NCI-H1930 (cell line): ENCODE data around the gene REELD1.
A peak's percentile ranks its signal among the peaks of the same experiment; 100 is the strongest.

Experiments
- DNase-seq, 2 experiments: peaks; one replicate each; lab custom pipeline; 2025; lab: John Stamatoyannopoulos, UW

Gene REELD1

DNA sequence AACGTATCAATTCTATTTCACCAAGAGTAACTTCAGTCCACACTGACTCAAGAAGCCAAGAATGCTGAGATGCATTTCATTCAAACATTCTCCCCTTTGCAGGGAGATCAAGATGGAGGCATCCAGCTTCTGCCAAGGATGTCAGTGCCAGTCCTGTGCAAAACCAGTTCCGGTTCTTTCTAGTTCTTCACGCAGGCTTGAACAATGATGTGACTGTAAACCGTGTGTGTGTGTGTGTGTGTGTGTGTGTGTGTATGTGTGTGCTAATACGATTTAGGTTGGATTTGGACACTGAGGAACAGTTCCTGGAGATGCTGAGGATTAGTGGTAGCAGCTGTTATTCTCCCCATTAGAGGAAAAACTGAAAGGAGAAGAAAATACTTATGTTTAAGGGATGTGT lies at the start of gene REELD1:
TSS of gene REELD1 (plus strand) at position 301 of the 400 bp plus-strand sequence. CDS start 2,415 bp downstream, outside the sequence.
- DNase-seq: no peak

DNA sequence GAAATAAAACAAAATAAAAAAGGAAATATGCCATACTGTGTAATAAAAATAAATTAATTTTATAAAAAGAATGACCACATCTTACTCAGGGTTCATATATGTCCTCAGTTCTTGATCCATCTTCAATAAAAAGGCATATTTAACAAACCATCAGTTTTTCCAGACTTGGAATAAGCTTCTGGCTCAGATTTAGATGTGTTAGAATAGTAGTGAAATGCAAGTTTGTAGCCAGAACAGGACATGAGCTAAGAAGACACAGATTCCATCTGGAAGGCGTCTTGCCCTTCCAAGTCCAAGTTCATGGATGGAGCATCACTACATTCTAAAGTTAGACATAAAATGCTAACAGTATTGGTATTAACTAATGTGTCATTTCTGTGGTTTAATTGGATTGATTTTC lies 49.1 kb upstream of the REELD1 start:
- DNase-seq: no peak

DNA sequence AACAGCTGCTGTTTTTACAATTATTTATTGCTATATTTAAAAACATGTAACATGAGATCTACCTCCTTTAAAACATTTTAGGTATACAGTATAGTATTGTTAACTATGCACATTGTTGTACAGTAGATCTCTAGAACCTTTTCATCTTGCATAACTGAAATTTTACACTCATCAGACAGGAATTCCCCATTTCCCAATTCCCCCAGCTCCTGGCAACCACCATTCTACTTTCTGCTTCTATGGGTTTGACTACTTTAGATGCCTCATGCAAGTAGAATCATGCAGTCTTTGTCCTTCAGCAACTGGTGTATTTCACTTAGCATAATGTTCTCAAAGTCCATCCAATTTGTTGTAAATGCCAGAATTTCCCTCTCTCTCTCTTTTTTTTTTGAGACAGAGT lies 48.5 kb upstream of the REELD1 start:
- no peak for DNase-seq

DNA sequence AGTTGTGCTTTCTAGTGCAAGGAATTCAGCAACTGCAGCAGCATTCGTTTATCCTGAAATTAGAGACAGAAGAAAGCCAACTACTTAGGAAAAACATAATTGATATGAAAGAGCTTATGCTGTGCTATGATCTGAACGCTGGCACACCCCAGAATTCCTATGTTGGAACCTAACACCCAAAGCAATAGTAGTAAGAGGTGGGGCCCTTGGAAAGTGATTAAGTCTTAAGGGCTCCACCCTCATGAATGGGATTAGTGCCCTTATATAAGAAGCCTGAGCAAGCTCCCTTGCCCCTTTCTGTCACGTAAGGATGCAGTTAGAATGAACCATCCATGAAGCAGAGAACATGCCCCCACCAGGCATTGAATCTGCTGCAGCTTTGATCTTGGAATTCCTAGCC lies 44.2 kb upstream of the REELD1 start:
- DNase-seq: no peak

DNA sequence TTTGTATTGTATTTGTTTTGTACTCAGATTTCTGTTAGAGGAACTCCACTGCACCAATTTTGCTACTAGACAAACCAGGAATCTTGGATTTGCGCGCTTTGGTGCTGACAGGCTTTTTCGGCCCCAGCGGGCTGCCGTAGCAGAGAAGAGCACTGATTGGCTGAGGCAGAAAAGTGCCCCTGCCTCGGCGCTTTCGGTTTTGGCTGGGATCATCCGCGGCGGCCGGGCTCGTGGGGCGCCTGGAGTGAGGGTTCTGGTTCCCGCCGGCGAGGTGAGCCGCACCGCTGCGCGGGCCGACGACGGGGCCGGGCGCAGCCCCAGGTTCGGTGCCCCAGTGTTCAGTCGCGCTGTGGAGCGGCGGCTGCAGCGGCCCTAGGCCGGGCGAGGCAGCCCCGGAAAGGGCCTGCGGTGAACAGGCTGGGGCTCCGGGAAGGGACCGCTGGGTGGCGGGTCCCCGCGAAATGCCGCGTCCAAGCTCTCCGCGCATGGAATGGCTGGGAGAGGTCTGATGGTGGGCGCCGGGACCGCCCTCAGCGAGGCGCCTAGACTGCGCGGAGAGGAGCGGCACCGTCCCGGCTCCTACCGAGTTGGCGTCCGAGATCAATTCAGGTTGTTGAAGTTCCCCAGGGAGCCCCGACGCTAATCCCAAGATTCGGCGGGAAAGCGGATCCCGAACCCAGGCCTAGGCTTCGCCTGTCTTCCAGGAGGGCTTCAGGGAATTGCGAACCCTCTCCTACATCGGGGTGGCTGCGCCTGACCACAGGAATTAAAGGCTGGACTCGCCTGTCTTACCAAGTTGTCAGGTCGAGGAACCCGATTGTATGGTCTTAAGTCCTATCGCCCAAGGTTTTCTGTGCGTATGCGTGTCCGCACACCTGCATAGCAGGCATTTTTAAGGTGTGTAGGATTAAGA lies 38.5 kb upstream of the REELD1 start, which contains the start of gene LSM6:
TSS of gene LSM6 (plus strand) at position 178 of the 913 bp plus-strand sequence. CDS start 7,204 bp downstream, outside the sequence.
- peak; percentile 49 to 83 for DNase-seq

DNA sequence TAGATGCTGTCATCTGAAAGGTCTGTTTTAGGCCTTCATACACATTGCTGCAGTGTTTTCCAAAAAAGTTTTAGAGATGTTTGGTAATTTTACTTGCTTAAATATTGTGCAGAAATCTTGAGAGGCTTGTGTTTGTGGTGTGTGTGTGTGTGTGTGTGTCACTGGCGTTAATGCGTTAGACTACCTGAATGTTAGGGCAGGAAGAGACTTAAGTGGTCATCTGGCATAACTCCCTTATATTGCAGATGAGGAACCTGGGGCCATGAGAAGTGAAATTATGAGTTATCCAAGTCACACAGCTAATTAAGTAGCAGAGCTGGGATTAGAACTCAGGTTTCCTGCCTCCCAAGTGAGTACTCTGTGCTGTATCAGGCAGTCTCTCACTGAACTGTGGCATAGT lies 37.4 kb upstream of the REELD1 start:
- no peak for DNase-seq

DNA sequence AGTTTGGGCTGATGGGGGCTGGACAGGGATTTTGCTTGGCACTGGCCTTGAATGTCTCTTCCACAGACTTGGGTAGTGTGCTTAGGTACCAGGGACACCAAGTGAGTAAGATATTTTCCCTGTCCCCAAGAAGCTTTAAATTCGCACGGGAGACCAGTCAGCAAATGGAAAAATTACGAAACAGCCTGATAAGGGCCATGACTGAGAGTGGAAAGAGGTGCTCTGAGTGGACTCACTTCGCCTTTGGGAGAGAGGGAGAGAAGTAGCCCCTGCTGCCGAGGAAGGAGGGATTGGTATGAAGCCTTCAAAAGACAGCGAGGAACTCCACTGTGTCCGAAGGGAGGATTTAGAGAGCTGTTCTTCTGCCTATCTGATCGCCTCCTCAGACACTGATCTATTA lies 36.2 kb upstream of the REELD1 start:
- no peak for DNase-seq

DNA sequence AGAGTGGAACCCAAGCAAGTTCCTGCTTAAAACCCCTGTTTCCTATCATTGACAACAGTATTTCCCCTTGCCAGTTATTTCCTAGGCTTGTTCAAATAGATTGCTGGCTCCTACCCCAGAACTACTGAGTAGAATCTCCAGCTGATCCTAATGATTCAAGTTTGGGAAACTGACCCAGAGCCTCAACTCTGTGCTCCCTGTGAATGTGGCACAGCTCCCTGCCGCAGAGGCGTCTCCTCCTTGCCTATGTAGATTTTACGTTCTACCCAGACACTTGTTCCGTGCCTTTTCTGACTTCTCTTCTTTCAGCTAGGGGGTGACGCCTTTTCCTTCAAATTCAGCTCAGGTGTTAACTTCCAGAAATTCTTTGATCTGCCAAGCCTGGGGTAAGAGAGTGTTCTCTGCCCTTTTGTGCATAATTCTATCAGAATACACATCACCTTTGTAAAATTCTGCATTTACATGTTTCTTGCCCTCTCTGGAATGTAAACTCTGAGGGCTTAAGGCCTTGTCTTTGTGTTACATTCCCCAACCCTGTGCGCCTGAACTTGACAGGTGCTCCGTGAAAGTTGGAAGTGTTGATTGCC lies 34.5 kb upstream of the REELD1 start:
- no peak for DNase-seq

DNA sequence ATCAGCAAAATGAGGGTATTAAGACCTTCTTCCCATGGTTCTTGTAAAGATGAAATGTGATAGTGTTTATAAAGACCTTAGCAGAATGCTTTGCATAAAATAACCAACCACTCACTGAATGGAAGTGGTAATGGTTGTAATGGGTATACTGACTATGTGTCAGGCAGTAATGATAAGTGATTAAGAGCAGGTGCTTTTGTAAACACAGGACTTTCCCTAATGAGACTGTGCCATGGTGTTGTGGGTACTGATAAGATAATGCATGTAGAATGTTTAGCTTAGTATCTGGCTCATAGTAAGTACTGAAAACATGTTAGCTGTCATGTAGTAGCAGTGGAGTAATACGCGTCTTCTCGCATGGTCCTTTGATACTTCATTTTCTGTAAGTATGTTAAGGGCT lies 31.9 kb upstream of the REELD1 start:
- DNase-seq: no peak

DNA sequence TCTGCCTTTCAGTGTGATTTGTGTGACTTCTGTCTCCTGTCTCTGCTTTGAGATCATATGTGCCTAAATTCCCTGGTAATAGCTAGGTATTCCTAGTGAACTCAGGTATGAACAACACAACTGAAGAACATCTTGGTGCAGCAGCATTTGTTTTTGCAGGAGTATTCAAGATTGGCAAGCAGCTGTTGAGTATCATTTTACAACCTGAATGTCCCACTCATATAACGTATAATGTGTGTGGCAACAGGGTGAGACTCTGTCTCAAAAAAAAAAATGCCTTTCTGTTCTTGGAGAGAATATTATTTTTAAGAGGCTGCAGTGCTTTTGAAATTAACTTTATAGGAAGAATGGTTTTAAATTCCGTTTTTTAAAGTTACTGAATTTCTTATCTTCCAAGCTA lies 31.1 kb upstream of the REELD1 start:
- DNase-seq: no peak

DNA sequence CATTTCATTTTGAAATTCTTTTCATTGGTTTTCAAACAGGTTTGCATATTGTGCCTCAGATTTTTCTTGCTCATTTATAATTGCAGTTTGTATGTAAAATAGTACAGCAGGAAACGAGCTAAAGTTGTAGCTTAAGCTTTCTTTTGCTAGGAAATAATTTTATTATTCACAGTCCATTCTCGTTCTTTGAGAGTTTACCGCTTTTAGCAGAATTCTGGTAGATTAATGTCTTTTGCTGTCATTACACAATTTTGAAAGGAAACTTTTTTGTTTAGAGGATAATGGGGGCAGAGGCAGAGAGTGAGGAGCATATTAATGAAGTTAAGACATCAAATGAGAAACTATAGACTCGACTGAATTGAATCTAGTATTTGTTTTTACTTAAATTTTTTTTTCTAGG lies 28.3 kb upstream of the REELD1 start:
- no peak for DNase-seq

DNA sequence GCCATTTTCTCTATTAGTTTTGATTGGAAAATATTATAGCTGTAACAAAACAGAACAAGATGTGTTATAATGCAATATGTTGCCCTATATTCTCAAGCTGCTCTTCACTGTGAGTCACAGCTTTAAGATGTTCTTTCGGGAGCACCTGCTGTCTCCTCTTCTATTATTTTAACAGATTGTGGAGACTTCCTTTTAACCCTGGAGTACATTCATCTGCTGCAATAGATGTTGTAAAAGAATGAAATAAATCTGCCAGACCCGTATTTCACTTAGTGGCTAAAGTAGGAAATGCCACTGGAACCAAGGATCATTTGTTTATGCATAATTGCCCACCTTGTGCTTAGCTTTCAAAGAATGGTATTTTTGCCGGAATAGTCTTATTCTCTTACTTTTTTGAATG lies 27.7 kb upstream of the REELD1 start:
- no peak for DNase-seq

DNA sequence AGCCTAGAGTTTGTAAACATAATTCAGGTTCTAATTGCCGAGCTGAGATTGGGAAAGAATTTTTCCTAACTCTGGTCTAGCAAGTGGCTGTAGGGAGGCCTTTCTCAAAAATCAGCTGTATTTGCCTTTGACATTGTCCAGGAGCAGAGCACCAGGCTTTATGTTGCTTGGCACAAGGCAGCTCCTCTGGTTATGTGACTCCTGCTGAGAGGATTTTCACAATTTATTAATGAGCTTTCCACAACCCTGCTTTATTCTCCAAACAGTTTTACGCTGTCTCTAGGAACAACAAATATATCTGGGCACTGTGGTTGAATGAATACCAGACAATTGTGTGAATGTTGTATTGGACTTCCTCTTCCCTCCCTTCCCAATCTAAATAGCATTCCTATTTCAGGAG lies 23.9 kb upstream of the REELD1 start:
- no peak for DNase-seq

DNA sequence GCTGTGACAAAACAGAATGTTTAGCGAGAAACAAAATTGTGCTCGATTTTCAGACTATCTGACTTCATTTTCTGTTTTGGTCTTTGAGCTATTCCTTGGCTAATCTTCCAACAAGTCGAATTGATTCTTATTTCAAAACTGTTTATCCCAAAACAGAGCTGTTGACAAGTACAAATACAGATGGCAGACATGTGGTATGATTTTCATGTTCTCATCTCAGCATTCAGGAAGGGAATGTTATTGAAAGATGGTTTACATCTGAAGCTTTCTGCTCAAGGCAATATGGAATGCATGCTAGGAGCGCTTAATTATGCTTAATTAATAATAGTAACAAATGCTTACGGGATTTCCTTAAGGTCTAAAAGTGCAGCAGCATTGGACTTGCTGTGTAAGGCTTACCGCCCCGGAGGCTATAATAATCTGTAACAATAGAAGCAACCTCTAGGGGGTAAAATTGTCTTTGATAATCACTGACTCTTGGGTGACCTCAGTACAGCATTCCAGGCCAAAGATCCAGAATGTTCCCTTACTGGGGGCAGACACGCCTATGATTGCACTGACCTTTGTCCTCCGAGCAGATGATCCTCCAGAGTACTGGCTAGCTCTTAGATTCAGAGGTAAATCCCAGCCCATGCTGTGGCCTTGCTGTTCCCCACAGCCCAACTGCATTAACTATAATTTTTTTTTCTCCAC lies 22.4 kb upstream of the REELD1 start:
- DNase-seq: no peak

DNA sequence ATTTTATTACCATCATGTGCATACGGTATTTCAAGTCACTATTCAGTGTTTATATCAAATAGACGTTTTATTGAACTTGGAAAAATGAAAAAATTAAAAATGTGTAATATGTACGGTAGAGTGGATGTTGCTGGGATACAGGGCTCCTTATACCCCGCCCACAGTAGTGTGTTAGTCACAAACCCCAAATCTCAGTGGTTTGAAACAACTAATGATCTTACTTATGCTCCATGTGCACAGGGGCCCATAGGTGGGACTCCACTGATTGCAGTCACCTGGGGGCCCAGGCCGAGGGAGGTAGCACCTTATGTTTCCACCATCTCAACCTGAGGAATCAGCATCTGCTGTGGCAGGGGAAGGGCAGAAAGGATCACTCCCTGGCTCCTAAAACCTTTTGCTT lies 20.7 kb upstream of the REELD1 start:
- DNase-seq: no peak

DNA sequence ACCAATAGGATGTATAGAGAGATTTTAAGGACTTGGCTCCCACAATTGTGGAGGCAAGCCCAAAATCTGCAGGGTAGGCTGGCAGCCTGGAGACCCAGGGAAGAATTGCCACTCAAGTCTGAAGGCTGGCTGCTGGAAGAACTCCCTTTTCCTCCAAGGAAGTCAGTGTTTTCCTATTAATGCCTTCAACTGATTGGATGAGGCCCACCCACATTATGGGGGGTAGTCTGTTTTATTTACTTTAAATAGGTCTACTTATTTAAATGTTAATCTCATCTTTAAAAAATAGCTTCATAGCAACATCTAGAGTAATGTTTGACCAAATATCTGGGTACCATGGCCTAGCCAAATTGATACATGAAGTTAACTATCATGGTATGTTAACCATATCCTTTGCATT lies 20.1 kb upstream of the REELD1 start:
- DNase-seq: no peak

DNA sequence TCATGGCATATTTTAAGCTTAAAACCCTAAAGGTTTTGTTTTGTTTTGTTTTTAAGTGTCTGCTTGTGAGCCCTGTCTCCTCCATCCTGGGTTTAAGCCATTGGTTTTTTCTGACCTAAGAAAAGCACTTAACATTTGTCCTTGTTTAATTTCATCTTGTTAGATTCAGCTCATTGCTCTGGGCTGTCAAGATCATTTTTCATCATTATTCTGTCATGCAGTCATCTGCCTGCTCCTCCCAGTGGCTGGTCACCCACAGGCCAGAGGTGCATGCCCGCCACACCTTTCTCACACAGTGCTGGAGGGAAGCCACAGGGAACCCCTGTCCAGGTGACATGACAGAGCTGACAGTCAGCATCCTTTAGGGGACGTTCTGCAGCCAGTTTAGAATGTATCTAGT lies 11.7 kb upstream of the REELD1 start:
- DNase-seq: no peak

DNA sequence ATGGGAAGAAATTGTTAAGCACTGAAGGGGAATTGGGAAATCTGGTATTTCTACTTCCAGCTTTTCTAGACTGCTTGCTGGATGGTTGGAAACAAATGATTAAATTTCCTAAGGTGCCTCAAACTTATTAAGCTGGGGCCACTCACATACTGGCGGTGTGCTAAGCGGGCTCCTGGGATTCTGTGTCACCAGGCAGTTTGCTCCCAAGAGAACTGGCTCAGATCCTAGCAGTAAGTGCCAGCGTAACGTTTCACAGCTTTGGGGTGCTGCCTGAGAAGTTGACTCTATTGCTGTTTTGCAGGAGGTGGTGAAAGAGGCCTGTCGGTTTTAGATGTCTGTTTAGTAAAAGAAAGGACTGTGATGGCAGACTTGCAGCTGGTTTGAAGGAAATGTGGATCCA lies 6.9 kb upstream of the REELD1 start:
- DNase-seq: no peak

DNA sequence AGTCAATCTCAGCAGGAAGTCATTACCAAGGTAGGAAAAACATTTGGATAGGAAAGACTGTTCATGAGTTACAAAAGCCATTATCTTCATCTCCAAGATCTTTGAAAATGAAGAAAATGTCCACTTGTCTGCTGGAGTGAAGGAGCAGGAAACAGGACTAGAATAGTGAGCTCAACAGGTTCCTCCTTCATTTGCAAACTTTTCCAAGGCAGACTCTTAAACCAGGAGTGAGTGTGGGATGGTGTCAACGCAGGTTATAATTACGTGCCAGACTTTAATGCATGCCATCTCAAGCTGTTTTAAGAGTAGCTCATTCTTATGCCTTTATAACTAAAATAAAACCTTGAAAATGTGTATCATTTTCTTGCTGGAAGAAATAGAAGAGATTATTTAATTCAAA lies 3.4 kb upstream of the REELD1 start:
- DNase-seq: no peak

DNA sequence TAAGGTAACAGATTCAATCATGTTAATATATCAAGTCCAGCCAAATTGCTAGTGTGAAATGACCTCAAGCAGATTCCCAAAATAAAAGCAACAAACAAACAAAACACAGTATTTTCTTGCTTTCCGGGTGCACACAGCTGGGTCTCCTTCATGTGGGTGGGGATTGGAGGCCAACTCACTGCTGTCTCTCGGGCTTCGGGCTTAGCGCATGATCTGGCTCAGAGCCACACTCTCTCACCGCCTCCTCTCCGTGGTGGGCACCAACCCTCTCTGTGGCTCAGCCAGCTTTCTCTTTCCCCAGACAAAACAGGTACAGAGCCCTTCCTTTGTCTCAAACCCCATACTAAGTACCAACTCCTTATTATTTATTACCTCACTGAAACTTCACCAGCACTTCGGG lies 2.9 kb upstream of the REELD1 start:
- no peak for DNase-seq

DNA sequence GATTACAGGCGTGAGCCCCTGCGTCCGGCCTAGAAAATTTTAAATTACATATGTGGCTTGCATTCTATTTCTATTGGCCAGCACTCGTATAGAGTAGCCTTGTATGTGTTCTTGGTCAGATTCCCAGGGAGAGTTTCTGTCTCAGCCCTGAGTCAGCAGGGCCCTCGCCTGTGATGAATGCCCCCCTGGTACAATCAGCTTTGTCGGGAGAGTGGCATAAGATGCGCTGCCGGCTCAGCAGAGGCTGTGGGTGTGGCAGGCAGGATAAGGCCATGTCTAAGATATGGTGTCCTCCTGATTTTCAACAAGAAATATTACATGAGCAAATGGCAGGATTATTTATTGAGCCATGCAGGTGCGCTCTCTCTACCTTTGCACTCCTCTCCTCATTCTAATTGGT lies 1.6 kb upstream of the REELD1 start:
- DNase-seq: no peak

DNA sequence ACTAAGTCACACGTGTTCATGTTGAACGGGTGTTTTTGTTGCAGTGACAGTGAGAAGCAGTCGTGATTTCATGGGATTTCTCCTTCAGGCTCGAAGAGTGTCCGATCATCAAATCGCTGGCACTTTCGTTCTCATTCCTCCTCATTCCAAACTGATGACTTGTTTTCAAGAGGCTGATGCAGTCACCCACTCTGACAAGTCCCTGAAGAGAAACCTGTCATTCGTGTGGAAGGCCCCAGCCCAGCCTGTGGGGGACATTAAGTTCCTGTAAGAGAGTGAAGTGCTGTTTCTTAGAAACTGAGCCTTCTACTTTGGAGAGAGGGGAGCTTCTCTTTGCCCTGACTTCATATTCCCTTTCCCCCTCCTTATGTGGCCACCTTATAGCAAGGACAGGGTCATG lies 8.0 kb downstream of the REELD1 start:
- no peak for DNase-seq
